Endothelial cell (in vitro differentiated cells): ENCODE results near the gene ERAS. TPM values are rescaled to one million over a fixed set of nuclear protein-coding genes. Genes with fewer than 3 reads are reported as not detected.
"Not testable (repeated sequence)": the region's sequence is repeated elsewhere in the genome, so short reads cannot be mapped to it uniquely, and the experiment has no call there.

Source experiments
- DNase-seq: peaks from one replicate; pipeline ENCODE4 v3.0.0; 2021; ENCODE audit warnings: low spot score
- H3K27ac Mint-ChIP-seq: one replicate; pipeline ENCODE4 v1.8.0; 2021; ENCODE audit warnings: mixed read lengths, inconsistent platforms; ENCODE audit not compliant: unreplicated experiment
- H3K27me3 Mint-ChIP-seq: one replicate; pipeline ENCODE4 v1.8.0; 2021; ENCODE audit warnings: mild to moderate bottlenecking, moderate library complexity, mixed read lengths, inconsistent platforms; ENCODE audit not compliant: unreplicated experiment
- H3K36me3 Mint-ChIP-seq: one replicate; pipeline ENCODE4 v1.8.0; 2021; ENCODE audit warnings: mild to moderate bottlenecking, low read depth, mixed read lengths, inconsistent platforms; ENCODE audit not compliant: unreplicated experiment
- H3K4me1 Mint-ChIP-seq: one replicate; pipeline ENCODE4 v1.8.0; 2021; ENCODE audit warnings: mild to moderate bottlenecking, mixed read lengths, inconsistent platforms; ENCODE audit not compliant: unreplicated experiment
- H3K4me3 Mint-ChIP-seq: one replicate; pipeline ENCODE4 v1.8.0; 2021; ENCODE audit warnings: mild to moderate bottlenecking, mixed read lengths, inconsistent platforms; ENCODE audit not compliant: unreplicated experiment
- H3K9me3 Mint-ChIP-seq: one replicate; pipeline ENCODE4 v1.8.0; 2021; ENCODE audit warnings: mixed read lengths, inconsistent platforms; ENCODE audit not compliant: unreplicated experiment
- total RNA-seq: library from RNA; stranded (reverse); fragmentation: NEBNext Ultra II Directional; extraction: Animal tissue kit (Norgen Biotek cat#: 25700); gene quantifications from one replicate; pipeline ENCODE4 v1.2.1, GENCODE V29; 2021; ENCODE audit not compliant: unreplicated experiment
- TF ChIP-seq, protein P1 (sequence below): fragments of 200-600 bp; sonication (generic); IDR thresholded peaks from one replicate; pipeline ENCODE4 v1.5.0; 2021; ENCODE audit warnings: antibody characterized with exemption; ENCODE audit not compliant: unreplicated experiment

ERAS gene
- total RNA-seq, 1 donor from 2014 or later = not detected

DNA sequence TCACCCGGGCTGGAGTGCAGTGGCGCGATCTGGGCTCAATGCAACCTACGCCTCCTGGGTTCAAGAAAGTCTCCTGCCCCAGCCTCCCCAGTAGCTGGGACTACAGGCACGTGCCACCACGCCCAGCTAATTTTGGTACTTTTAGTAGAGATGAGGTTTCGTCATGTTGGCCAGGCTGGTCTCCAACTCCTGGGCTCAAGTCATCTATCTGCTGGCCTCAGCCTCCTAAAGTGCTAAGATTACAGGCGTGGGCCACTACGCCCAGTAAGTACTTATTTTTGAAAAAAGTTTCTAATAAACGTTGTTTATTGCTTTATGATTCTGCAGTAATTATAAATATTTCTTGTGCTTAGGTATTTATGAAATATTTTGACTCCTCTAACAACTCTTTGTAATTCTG is 13.4 kb downstream of the ERAS start:
- H3K9me3 Mint-ChIP-seq = no peaks in the 10 kb centered on the region
- H3K36me3 Mint-ChIP-seq = peaks cover 1% of the 10 kb centered on the region
- no peak overlapping the region for H3K27ac Mint-ChIP-seq
- peaks cover 6% of the 10 kb centered on the region for H3K27me3 Mint-ChIP-seq
- H3K4me3 Mint-ChIP-seq = no peak overlapping the region
- no peak for DNase-seq
- peaks cover 5% of the 10 kb centered on the region for H3K4me1 Mint-ChIP-seq
- TF ChIP-seq, protein P1, sequence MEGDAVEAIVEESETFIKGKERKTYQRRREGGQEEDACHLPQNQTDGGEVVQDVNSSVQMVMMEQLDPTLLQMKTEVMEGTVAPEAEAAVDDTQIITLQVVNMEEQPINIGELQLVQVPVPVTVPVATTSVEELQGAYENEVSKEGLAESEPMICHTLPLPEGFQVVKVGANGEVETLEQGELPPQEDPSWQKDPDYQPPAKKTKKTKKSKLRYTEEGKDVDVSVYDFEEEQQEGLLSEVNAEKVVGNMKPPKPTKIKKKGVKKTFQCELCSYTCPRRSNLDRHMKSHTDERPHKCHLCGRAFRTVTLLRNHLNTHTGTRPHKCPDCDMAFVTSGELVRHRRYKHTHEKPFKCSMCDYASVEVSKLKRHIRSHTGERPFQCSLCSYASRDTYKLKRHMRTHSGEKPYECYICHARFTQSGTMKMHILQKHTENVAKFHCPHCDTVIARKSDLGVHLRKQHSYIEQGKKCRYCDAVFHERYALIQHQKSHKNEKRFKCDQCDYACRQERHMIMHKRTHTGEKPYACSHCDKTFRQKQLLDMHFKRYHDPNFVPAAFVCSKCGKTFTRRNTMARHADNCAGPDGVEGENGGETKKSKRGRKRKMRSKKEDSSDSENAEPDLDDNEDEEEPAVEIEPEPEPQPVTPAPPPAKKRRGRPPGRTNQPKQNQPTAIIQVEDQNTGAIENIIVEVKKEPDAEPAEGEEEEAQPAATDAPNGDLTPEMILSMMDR = no peak

DNA sequence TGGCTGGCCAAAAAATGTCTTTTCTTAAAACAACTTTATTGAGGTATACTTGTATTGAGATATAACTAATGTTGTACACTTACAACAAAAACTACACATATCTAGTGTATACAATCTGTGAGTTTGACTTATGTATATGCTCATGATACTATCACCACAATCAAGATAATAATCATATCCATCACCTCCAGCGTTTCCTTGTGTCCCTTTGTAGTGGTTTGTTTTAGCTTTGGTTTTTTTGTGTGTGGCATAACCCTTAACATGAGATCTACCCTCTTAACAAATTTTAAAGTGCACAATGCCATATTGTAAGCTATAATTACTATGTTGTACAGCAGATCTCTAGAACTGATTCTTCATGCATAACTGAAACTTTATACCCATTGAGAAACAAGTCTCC is 22.5 kb downstream of the ERAS start:
- H3K9me3 Mint-ChIP-seq = no peaks in the 10 kb centered on the region
- no peaks in the 10 kb centered on the region for H3K4me1 Mint-ChIP-seq
- no peak for DNase-seq
- no peak overlapping the region for H3K27ac Mint-ChIP-seq
- no peaks in the 10 kb centered on the region for H3K27me3 Mint-ChIP-seq
- TF ChIP-seq, protein P1 = no peak
- no peak overlapping the region for H3K4me3 Mint-ChIP-seq
- no peaks in the 10 kb centered on the region for H3K36me3 Mint-ChIP-seq

DNA sequence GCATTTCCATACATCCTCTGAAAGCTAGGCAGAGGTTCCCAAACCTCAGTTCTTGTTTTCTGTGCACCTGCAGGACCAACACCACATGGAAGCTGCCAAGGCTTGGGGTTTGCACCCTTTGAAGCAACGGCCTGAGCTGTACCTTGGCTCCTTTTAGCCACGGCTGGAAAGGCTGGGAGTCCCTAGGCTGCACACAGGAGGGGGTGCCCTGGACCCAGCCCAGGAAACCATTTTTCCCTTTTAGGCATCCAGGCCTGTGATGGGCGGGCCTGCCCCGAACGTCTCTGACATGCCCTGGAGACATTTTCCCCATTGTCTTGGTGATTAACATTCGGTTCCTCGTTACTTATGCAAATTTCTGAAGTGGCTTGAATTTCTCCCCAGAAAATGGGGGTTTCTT is 26.5 kb downstream of the ERAS start:
- DNase-seq = no peak
- no peaks in the 10 kb centered on the region for H3K27me3 Mint-ChIP-seq
- no peak overlapping the region for H3K27ac Mint-ChIP-seq
- H3K36me3 Mint-ChIP-seq = no peaks in the 10 kb centered on the region
- no peak overlapping the region for H3K4me3 Mint-ChIP-seq
- peaks cover 11% of the 10 kb centered on the region for H3K4me1 Mint-ChIP-seq
- TF ChIP-seq, protein P1 = no peak
- no peaks in the 10 kb centered on the region for H3K9me3 Mint-ChIP-seq

DNA sequence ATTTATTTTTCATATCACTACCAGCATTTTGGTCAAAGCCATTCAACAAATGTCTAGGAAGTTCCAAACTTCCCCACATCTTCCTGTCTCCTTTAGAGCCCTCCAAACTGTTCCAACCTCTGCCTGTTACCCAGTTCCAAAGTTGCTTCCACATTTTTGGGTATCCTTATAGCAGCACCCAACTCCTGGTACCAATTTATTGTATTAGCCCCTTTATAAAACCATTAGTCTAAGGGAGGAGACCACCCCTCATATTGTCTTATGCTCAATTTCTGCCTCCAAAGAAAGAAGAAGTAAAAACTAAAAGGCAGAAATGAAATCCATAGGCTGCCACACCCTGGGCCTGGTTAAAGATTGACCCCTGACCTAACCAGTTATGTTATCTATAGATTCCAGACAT is 27.2 kb downstream of the ERAS start:
- H3K9me3 Mint-ChIP-seq, H3K4me3 Mint-ChIP-seq, DNase-seq, H3K27ac Mint-ChIP-seq, H3K36me3 Mint-ChIP-seq, H3K27me3 Mint-ChIP-seq: not testable (repeated sequence)
- H3K4me1 Mint-ChIP-seq = peaks cover 11% of the 10 kb centered on the region

DNA sequence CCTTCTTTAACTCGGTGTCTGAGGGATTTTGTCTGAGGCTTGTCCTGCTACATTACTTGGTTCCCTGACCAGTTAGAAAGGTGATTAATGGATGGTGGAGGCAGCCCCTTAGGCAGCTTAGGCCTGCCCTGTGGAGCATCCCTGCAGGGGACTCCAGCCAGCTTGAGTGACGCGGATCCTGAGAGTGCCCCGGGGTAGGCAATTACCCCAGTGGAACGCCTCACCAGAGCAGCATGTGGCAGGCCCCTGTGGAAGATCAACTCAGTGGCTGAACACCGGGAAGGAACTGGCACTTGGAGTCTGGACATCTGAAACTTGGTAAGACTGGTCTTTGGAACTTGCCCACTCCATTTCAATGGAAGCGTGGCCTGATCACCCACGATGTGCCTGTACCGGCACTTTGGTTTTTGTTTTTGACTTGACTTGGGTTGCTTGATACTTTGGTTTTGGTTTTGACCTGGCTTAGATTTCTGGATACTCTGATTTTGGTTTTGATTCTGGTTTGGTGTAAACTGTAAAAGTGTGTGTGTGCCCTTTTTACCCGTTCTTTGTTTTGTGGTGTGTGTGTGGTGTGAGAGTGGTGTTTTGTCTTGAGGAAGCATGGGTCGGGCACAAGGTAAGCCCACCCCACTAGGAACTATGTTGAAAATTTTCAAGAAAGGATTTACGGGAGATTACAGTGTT is 27.9 kb downstream of the ERAS start:
- not testable (repeated sequence) for H3K27ac Mint-ChIP-seq, H3K27me3 Mint-ChIP-seq, DNase-seq, H3K36me3 Mint-ChIP-seq, H3K9me3 Mint-ChIP-seq, H3K4me3 Mint-ChIP-seq
- peaks cover 11% of the 10 kb centered on the region for H3K4me1 Mint-ChIP-seq

DNA sequence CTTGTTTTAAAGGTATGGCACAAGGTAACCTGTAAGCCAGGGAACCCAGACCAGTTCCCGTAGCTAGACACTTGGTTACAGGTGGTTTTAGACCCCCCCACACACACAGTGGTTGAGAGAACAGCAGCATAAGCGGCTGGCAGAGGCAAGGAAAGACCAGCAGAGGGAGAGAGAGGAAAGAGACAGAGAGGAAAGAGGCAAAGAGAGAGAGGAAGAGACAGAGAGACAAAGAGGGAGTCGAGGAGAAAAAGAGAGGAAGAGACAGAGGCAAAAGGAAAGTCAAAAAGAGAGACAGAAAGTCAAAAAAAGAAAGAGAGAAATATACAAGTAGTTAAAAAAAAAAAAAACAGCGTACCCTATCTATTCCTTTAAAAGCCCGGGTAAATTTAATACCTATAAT is 28.6 kb downstream of the ERAS start:
- Mint-ChIP-seq H3K4me1 (peaks cover 11% of the 10 kb centered on the region), H3K9me3 (no peaks in the 10 kb centered on the region), H3K4me3 (no peak overlapping the region), H3K27me3 (no peaks in the 10 kb centered on the region), H3K27ac (peak overlapping the region; percentile 89), H3K36me3 (no peaks in the 10 kb centered on the region)
- TF ChIP-seq, protein P1 = no peak
- DNase-seq = no peak
